ENCODE data around the gene RIOX2.

The RIOX2 gene

GRCh38 chr3:97896547-97896946, 75.7 kb downstream of the RIOX2 start:
- TF ChIP-seq CTCF (conservative IDR thresholded peaks at IDR 0.05; ENCODE audit: low read depth, low read length) = no peak
- no peak overlapping the region for H3K27ac ChIP-seq
- no peak overlapping the region for H3K4me2 ChIP-seq
- peaks cover 7% of the 10 kb centered on the region for H3K4me1 ChIP-seq (ENCODE audit: low read depth, poor library complexity, severe bottlenecking)
- H3K36me3 ChIP-seq (ENCODE audit: insufficient read depth) = no peaks in the 10 kb centered on the region; the same call in 1 of the 2 replicates
- no peaks in the 10 kb centered on the region for H3K27me3 ChIP-seq (ENCODE audit: insufficient read depth, low read depth)
- H3K9ac ChIP-seq = no peak overlapping the region
- no peak overlapping the region for H2AFZ ChIP-seq (ENCODE audit: low read depth)
- H4K20me1 ChIP-seq (ENCODE audit: insufficient read depth) = no peaks in the 10 kb centered on the region
- H3K4me3 ChIP-seq (IDR thresholded peaks at IDR 0.05; ENCODE audit: insufficient read depth, low read depth, low read length) = no peak overlapping the region
- no peaks in the 10 kb centered on the region for H3K79me2 ChIP-seq (ENCODE audit: insufficient read depth, low read depth)

GRCh38 chr3:97896129-97896528, 76.1 kb downstream of the RIOX2 start:
- Histone ChIP-seq H3K4me1 (ENCODE audit: low read depth, poor library complexity, severe bottlenecking) (peaks cover 7% of the 10 kb centered on the region), H3K79me2 (ENCODE audit: insufficient read depth, low read depth) (no peaks in the 10 kb centered on the region), H2AFZ (ENCODE audit: low read depth) (no peak overlapping the region), H3K36me3 (ENCODE audit: insufficient read depth) (no peaks in the 10 kb centered on the region; the same call in 1 of the 2 replicates), H3K27ac (no peak overlapping the region), H3K9ac (no peak overlapping the region), H3K4me2 (no peak overlapping the region), H3K27me3 (ENCODE audit: insufficient read depth, low read depth) (no peaks in the 10 kb centered on the region), H4K20me1 (ENCODE audit: insufficient read depth) (no peaks in the 10 kb centered on the region), H3K4me3 (IDR thresholded peaks at IDR 0.05; ENCODE audit: insufficient read depth, low read depth, low read length) (no peak overlapping the region)
- TF ChIP-seq CTCF (conservative IDR thresholded peaks at IDR 0.05; ENCODE audit: low read depth, low read length) = no peak

- Histone ChIP-seq H3K4me1 (ENCODE audit: low read depth, poor library complexity, severe bottlenecking) (peaks cover 7% of the 10 kb centered on the region), H3K27ac (no peak overlapping the region), H3K36me3 (ENCODE audit: insufficient read depth) (no peaks in the 10 kb centered on the region; the same call in 1 of the 2 replicates), H4K20me1 (ENCODE audit: insufficient read depth) (no peaks in the 10 kb centered on the region), H3K9ac (no peak overlapping the region), H3K27me3 (ENCODE audit: insufficient read depth, low read depth) (no peaks in the 10 kb centered on the region), H3K4me3 (IDR thresholded peaks at IDR 0.05; ENCODE audit: insufficient read depth, low read depth, low read length) (no peak overlapping the region), H3K79me2 (ENCODE audit: insufficient read depth, low read depth) (no peaks in the 10 kb centered on the region), H3K4me2 (no peak overlapping the region), H2AFZ (ENCODE audit: low read depth) (no peak overlapping the region)
- TF ChIP-seq CTCF (conservative IDR thresholded peaks at IDR 0.05; ENCODE audit: low read depth, low read length) = no peak
Measured at GRCh38 chr3:97895216-97895615, 77.0 kb downstream of the RIOX2 start.

GRCh38 chr3:97892852-97893251, 79.4 kb downstream of the RIOX2 start:
- no peak overlapping the region for H2AFZ ChIP-seq (ENCODE audit: low read depth)
- H3K36me3 ChIP-seq (ENCODE audit: insufficient read depth) = no peaks in the 10 kb centered on the region; the same call in 1 of the 2 replicates
- H3K4me3 ChIP-seq (IDR thresholded peaks at IDR 0.05; ENCODE audit: insufficient read depth, low read depth, low read length) = no peak overlapping the region
- peaks cover 7% of the 10 kb centered on the region for H3K4me1 ChIP-seq (ENCODE audit: low read depth, poor library complexity, severe bottlenecking)
- H3K9ac ChIP-seq = no peak overlapping the region
- no peaks in the 10 kb centered on the region for H4K20me1 ChIP-seq (ENCODE audit: insufficient read depth)
- no peak overlapping the region for H3K4me2 ChIP-seq
- H3K79me2 ChIP-seq (ENCODE audit: insufficient read depth, low read depth) = no peaks in the 10 kb centered on the region
- H3K27me3 ChIP-seq (ENCODE audit: insufficient read depth, low read depth) = no peaks in the 10 kb centered on the region
- TF ChIP-seq CTCF (conservative IDR thresholded peaks at IDR 0.05; ENCODE audit: low read depth, low read length) = no peak
- no peak overlapping the region for H3K27ac ChIP-seq
